ENCODE measurements around the gene OR6J1.

OR6J1 gene

DNA sequence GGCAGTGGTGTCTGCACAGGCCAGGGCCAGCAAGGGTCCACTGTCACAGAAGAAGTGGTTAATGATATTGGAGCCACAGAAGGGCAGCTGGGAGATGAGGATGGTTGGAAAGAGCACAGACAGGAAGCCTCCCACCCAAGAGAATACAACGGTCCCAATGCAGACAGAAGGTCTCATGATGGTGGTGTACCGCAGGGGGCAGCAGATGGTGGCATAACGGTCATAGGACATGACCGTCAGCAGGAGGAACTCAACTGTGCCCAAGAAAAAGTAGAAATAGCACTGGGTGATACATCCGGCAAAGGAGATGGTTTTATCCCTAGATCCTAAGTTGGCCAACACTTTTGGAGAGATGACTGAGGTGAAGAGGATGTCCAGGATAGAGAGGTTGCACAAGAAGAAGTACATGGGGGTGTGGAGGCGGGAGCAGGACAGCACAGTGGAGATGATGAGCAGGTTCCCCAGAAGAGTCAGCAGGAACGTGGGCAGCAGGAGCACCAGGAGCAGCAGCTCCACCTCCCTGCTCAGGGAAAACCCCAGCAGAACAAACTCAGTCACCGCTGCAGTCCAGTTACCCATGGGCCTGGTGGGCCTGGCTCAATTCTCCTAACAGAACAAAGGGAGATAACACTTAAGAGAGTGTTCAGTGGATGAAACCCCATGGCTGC, 9.8 kb downstream of the OR6J1 start:
- no peak for TF ChIP-seq CTCF (IDR thresholded peaks at IDR 0.05; ENCODE audit: low read depth, low read length)
- H3K4me3 ChIP-seq (replicated peaks in 1 of 2; ENCODE audit: low read depth in 2 of 2, low read length in 2 of 2) = no peak overlapping the region
- DNase-seq (ENCODE audit: low read depth in 2 of 2) = no peak

DNA sequence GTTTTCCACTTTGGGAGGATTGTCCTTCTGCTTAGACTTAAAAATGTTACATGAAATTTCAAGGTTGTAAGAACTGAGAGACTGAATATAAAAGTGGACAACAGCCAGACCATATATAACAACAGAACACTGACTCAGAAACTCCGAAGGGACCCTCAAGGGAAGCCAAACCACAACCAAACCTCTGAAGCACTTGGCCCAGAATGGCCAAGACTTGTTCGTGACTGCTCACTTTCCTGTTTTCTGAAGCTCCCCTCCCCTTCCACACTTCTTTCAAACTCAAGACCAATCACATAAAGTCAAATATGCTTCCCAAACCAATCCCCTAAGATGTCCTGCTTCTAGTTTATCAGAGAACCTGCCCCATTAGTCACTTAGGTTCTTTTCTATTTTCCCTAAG, 13.7 kb downstream of the OR6J1 start:
- peak; percentile 85 to 89 for DNase-seq (ENCODE audit: low read depth in 2 of 2)
- TF ChIP-seq CTCF (IDR thresholded peaks at IDR 0.05; ENCODE audit: low read depth, low read length) = no peak
- no peak overlapping the region for H3K4me3 ChIP-seq (replicated peaks in 1 of 2; ENCODE audit: low read depth in 2 of 2, low read length in 2 of 2)

DNA sequence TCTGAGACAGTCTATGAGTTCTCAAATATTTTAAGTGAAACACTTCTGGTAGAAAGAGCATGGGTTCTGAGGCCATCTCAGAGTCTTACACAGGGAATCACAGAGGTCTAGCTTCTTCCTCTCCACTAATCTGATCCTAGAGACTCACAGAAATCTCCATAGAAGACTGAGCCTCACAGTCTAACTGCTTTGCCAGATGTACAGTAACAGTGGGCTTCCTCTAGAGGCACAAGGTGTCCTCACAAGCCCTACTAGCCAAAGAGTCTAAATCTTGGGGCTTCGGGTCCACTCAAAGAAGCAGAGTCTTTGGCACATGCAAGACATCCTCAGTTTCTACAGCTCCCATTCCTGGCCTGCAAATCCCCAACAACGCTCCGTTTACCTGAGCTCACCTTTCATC, 14.1 kb downstream of the OR6J1 start:
- TF ChIP-seq CTCF (IDR thresholded peaks at IDR 0.05; ENCODE audit: low read depth, low read length) = no peak
- no peak overlapping the region for H3K4me3 ChIP-seq (replicated peaks in 1 of 2; ENCODE audit: low read depth in 2 of 2, low read length in 2 of 2)
- no peak for DNase-seq (ENCODE audit: low read depth in 2 of 2)

DNA sequence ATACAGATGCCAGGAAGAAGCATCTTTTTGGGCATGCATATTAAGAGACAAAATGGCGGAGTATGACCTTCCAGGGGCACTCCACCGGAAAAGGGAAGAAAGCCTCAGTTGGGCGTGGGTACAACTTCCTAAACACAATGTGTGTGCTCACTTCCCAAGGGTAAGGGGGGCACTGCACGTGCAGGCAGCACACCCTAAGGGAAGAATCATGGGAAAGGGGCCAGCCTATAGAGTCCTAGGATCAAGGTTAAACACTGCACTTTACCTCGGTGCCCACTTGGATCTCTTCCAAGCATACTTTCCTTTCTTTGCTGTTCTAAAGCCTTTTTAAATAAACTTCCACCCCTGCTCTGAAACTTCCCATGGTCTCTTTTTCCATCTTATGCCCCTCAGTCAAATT, 14.8 kb downstream of the OR6J1 start:
- H3K4me3 ChIP-seq (replicated peaks in 1 of 2; ENCODE audit: low read depth in 2 of 2, low read length in 2 of 2) = no peak overlapping the region
- no peak for TF ChIP-seq CTCF (IDR thresholded peaks at IDR 0.05; ENCODE audit: low read depth, low read length)
- no peak for DNase-seq (ENCODE audit: low read depth in 2 of 2)

DNA sequence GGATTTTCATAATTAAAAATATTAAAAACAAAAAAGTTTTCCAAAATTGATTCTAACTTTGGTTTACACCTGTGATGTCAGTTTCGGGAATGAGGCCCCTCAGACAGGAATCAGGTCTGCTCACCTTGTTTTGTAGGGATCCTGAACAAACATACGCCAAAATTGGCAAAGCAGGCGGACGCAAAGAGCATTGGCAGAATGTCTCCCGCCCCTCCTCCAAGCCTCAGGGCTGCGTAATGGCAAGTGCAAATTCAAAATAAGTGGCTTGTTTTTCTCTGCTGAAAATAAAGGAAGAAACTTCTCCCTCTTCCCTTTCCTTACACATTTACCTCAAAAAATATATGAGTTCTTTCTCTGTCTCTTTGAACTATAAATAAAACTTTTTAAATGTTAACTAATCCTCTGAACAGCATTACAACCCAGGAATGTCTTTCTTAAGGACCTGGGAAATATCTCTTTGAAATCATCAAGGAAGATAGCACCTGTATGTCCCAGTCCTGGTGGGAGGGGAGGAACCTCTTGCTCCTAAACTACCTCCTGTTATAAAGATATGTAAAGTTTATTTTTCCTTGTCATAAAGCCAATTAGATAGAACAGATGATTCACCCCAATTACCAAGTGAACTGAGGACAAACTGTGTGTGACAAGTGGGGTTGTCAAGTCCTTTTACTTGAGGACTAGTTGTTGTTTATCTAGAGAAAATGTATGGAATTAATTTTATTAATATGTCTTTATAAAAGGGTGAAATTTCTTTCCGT, 16.5 kb downstream of the OR6J1 start:
- no peak for DNase-seq (ENCODE audit: low read depth in 2 of 2)
- TF ChIP-seq CTCF (IDR thresholded peaks at IDR 0.05; ENCODE audit: low read depth, low read length) = no peak
- H3K4me3 ChIP-seq (replicated peaks in 1 of 2; ENCODE audit: low read depth in 2 of 2, low read length in 2 of 2) = no peak overlapping the region

DNA sequence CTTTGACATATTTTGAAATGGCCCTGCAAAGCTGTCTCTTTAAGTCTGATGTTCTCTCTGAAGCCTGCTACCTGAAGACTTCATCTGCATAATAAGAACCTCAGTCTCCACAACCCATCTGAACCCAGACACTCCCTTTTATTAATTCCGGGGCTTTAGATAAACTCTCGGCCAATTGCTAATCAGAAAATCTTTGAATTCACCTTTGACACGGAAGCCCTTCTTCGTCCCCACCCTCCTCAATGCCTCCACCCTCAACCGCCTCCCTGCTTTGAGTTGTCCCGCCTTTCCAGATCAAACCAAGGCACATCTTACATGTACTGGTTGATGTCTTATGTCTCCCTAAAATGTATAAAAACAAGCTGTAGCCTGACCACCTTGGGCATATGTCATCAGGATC, 17.6 kb downstream of the OR6J1 start:
- no peak for DNase-seq (ENCODE audit: low read depth in 2 of 2)
- H3K4me3 ChIP-seq (replicated peaks in 1 of 2; ENCODE audit: low read depth in 2 of 2, low read length in 2 of 2) = no peak overlapping the region
- no peak for TF ChIP-seq CTCF (IDR thresholded peaks at IDR 0.05; ENCODE audit: low read depth, low read length)

Data from cardiac fibroblast (primary cell).